ENCODE measurements around the gene HSD11B2. TPM values are rescaled to one million over a fixed set of nuclear protein-coding genes. Genes with fewer than 3 reads are reported as not detected.
A peak's percentile ranks its signal among the peaks of the same experiment; 100 is the strongest.

The HSD11B2 gene
- total RNA-seq, 1 donor from 2014 or later, result 2.1 TPM

DNA sequence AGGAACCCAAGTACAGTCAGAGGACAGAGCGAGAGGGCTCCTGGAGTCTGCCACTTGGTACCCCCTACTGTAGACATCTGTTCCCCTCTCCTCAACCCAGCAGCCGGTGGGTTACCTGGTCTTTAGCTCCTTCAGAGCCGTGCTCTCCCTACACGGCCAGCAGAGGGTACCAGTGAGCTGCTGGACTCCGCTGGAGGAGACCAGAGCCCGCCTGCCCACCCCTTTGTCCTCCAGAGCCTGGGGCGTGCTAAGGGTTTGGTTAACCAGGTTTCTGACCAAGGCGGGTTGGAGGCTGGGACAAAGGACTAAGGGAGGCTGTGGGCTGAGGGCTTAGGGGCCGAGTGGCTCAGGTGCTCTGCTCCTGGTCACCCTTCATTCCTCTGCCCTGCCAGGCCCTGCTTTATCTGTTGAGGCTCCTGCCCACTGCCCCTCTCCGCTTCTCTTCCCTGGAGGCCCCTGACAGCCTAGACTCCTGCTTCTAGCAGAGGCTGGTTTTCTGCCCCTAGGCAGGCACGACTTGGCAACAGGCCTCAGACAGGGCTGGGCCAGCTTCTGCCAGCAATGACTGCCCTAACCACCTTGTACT is 2.7 kb upstream of the HSD11B2 start:
- FAIRE-seq (no peak), DNase-seq (ENCODE audit: low read depth) (peak; percentile 42)
- TF ChIP-seq, protein P1, sequence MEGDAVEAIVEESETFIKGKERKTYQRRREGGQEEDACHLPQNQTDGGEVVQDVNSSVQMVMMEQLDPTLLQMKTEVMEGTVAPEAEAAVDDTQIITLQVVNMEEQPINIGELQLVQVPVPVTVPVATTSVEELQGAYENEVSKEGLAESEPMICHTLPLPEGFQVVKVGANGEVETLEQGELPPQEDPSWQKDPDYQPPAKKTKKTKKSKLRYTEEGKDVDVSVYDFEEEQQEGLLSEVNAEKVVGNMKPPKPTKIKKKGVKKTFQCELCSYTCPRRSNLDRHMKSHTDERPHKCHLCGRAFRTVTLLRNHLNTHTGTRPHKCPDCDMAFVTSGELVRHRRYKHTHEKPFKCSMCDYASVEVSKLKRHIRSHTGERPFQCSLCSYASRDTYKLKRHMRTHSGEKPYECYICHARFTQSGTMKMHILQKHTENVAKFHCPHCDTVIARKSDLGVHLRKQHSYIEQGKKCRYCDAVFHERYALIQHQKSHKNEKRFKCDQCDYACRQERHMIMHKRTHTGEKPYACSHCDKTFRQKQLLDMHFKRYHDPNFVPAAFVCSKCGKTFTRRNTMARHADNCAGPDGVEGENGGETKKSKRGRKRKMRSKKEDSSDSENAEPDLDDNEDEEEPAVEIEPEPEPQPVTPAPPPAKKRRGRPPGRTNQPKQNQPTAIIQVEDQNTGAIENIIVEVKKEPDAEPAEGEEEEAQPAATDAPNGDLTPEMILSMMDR (IDR thresholded peaks at IDR 0.05; ENCODE audit: insufficient read depth, low read length, severe bottlenecking), result peak; percentile 94
- no peaks in the 10 kb centered on the region for H3K36me3 ChIP-seq (ENCODE audit: control insufficient read depth, insufficient read depth, low read length)
- H3K4me3 ChIP-seq (ENCODE audit: low read depth, low read length), result no peak overlapping the region
- H3K27me3 ChIP-seq (ENCODE audit: control insufficient read depth, insufficient read depth, low read length), result no peaks in the 10 kb centered on the region

DNA sequence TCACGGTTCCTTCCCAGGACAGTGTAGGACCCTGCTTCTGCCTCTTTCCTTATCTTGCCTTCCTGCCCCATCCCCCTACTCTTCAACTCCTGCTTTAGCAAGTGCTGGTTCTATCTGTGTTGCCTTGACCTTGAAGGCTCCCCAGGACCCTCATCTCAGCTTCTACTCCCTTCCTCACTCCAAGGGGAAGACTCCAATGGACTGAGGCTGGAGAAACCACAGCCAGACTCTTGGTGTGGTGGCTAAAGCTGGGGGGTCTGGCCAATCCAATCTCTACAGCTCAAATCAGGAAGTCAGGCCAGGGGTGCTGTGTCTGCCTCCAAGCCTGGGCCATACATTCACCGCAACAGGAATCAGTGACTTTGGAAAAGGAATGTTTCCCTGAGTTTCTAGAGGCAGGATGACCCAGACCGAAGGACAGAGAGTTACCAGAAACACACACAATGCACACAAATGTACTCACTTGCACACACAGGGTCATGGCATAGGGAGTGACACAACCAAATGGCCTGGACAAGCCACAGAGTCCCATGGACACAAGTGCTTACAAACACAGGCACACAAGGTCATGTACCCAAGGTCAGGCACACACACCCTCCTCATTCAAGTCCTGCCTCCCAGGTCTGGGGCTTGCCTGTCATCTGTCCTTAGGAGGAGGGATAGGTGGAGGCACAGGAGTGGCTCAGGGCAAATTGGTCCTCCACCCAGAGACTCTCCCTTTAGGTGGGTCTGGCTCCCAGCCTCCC is 1.7 kb upstream of the HSD11B2 start:
- DNase-seq (ENCODE audit: low read depth), result no peak
- no peaks in the 10 kb centered on the region for H3K36me3 ChIP-seq (ENCODE audit: control insufficient read depth, insufficient read depth, low read length)
- no peaks in the 10 kb centered on the region for H3K27me3 ChIP-seq (ENCODE audit: control insufficient read depth, insufficient read depth, low read length)
- FAIRE-seq, result no peak
- H3K4me3 ChIP-seq (ENCODE audit: low read depth, low read length), result no peak overlapping the region
- TF ChIP-seq, protein P1 (IDR thresholded peaks at IDR 0.05; ENCODE audit: insufficient read depth, low read length, severe bottlenecking), result no peak

DNA sequence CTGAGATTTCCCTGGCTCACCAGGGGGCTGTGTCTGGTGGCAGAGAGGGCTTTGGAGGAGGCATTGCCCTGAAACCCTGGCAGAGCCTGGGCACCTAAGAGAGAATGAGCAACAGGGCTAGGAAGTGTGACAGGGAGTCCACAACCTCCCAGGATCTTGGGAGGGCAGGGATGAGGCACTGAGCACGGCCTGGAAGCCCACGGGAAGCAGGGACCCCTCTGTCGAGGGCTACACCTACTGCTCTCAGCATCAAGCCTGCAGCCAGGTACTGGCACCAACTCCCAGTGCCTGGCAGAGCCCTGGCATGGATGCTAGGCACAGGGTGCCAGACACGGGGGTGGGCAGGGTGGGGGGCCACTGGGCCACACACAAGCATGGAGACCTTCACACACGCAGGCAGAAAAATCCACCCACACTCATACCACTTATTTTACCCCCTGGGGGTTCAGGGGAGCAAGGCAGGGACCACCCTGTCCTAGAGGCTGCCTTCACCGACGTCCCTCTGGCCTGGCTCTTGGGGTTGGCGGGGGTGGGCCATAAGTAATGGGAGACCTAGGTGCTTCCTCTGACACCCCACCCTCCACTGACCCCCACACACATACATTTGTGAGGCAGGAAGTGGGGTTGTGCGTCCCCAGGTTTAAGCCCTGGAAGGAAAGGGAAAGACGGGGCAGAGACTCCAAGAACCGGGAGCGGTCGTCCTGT is 970 bp upstream of the HSD11B2 start:
- H3K27me3 ChIP-seq (ENCODE audit: control insufficient read depth, insufficient read depth, low read length), result no peaks in the 10 kb centered on the region
- peak overlapping the region; percentile 45 for H3K4me3 ChIP-seq (ENCODE audit: low read depth, low read length)
- no peak for FAIRE-seq
- DNase-seq (ENCODE audit: low read depth), result no peak
- TF ChIP-seq, protein P1 (IDR thresholded peaks at IDR 0.05; ENCODE audit: insufficient read depth, low read length, severe bottlenecking), result no peak
- H3K36me3 ChIP-seq (ENCODE audit: control insufficient read depth, insufficient read depth, low read length), result no peaks in the 10 kb centered on the region

DNA sequence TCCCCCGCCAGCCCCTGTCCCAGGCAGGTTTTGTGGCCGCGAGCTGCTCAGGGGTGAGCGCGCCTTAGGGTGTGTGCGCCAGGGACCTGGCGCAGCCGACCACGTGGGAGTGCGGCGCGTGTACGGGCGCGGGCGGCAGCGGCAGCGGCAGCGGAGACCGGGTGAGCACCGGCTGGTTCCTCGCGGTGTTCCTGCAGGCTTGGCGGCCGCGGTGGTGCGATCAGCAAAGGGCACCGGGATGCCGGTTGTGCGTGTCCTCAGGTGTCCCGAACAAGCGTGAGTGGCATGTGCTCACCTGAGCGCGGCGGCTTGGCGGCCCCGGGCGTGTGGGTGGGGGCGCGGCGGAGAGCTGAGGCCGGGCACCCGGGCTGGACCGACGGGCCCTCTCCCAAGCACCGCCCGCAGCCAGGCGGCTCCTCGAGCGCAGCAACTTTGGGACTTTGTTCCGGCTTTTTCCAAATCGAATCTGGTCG is 381 bp upstream of the HSD11B2 start:
- H3K36me3 ChIP-seq (ENCODE audit: control insufficient read depth, insufficient read depth, low read length), result no peaks in the 10 kb centered on the region
- no peaks in the 10 kb centered on the region for H3K27me3 ChIP-seq (ENCODE audit: control insufficient read depth, insufficient read depth, low read length)
- peak overlapping the region; percentile 45 for H3K4me3 ChIP-seq (ENCODE audit: low read depth, low read length)
- no peak for DNase-seq (ENCODE audit: low read depth)
- TF ChIP-seq, protein P1 (IDR thresholded peaks at IDR 0.05; ENCODE audit: insufficient read depth, low read length, severe bottlenecking), result no peak
- FAIRE-seq, result no peak

DNA sequence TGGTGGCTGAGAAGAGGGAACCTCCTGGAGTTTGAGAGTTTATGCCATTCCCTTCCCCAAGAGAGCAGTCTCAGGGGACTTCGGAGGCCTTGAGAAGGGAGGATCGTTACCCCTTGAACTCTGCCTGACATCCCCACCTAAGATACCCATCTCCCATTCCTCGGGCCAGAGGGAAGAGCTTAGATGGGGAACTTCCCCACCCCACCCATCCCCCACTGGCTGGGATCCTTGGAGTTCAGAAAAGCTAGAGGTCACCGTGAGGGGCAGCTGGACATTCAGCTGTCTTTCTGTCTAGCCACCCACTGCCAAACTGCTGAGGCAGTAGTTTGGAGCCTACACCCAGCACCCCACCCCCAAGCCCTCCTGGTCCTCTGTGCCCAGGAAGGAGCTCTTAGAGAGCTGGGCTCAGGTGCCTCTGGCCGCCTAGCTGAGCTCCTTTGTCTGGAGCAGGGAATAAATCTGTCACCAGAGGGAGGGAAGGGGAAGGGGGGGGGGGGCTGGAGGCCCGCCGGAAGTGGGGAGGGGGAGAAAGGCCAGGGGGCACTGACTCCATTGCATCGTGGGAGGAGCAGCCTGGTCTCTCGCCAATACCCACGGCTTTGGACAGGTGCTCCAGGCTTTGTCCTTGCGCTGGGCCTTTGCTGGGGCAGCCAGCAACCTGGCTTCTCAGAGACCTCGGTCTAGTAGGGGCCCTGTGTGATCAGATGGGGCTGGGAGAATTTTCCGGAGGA is 1.0 kb downstream of the HSD11B2 start:
- FAIRE-seq (no peak), DNase-seq (ENCODE audit: low read depth) (no peak)
- no peaks in the 10 kb centered on the region for H3K27me3 ChIP-seq (ENCODE audit: control insufficient read depth, insufficient read depth, low read length)
- TF ChIP-seq, protein P1 (IDR thresholded peaks at IDR 0.05; ENCODE audit: insufficient read depth, low read length, severe bottlenecking), result no peak
- peak overlapping the region; percentile 45 for H3K4me3 ChIP-seq (ENCODE audit: low read depth, low read length)
- peaks cover 1% of the 10 kb centered on the region for H3K36me3 ChIP-seq (ENCODE audit: control insufficient read depth, insufficient read depth, low read length)
